Muscle of leg (tissue), 11 donors: ENCODE data around the gene PLAC1. TPM values are rescaled to one million over a fixed set of nuclear protein-coding genes. Genes with fewer than 3 reads are reported as not detected.

Experiments
- DNase-seq: peaks from one replicate; pipeline ENCODE4 v3.0.0; 2013
- H3K27ac ChIP-seq: one replicate; pipeline ENCODE4 v1.5.1; 2013; ENCODE audit warnings: mild to moderate bottlenecking, low read length, control low read depth
- H3K27me3 ChIP-seq: one replicate; pipeline ENCODE4 v1.6.1; 2013; ENCODE audit warnings: low read length; ENCODE audit not compliant: control insufficient read depth, insufficient read depth
- H3K36me3 ChIP-seq: one replicate; pipeline ENCODE4 v1.6.1; 2013; ENCODE audit warnings: low read length; ENCODE audit not compliant: control insufficient read depth, insufficient read depth
- H3K4me1 ChIP-seq: one replicate; pipeline ENCODE4 v1.6.1; 2013; ENCODE audit warnings: low read length; ENCODE audit not compliant: control insufficient read depth, insufficient read depth
- H3K4me3 ChIP-seq: one replicate; pipeline ENCODE4 v1.5.1; 2013; ENCODE audit warnings: low read length, control low read depth
- H3K9me3 ChIP-seq: replicated peaks from 2 replicates; pipeline ENCODE4 v1.6.1; 2013; ENCODE audit warnings: low read depth, low read length; ENCODE audit not compliant: control insufficient read depth
- WGBS: methylation state at CpG from one replicate; pipeline ENCODE4 v1.1.5; 2013; ENCODE audit warnings: missing lambda C conversion rate; ENCODE audit not compliant: insufficient coverage; 5-methylcytosine and 5-hydroxymethylcytosine counted together
- polyA plus RNA-seq, 8 donors: library from polyadenylated mRNA; unstranded; fragments of 120-200 nt; gene quantifications; one replicate each; pipeline versions ENCODE4 v1.2.1 to v1.2.3, GENCODE V29; 2013; ENCODE audit warnings: inconsistent platforms in 1 of 8, low replicate concordance in 1 of 8; ENCODE audit not compliant: insufficient read length in 8 of 8, insufficient read depth in 1 of 8
- total RNA-seq: library from RNA; stranded (reverse); fragments of 120-200 nt; gene quantifications from one replicate; pipeline ENCODE4 v1.2.4, GENCODE V29; 2013

The PLAC1 gene
- total and polyA plus RNA-seq, 9 donors: 1.4 to 2.7 (median 2.3) TPM

GRCh38 chrX:134672101-134672500 lies 13.8 kb upstream of the PLAC1 start:
- H3K27me3 ChIP-seq: peaks cover 16% of the 10 kb centered on the region
- WGBS: 40% methylated on average over 1 of the region's 4 CpGs
- peaks cover 15% of the 10 kb centered on the region for H3K4me1 ChIP-seq
- H3K27ac ChIP-seq: no peak overlapping the region
- DNase-seq: no peak
- no peaks in the 10 kb centered on the region for H3K9me3 ChIP-seq
- H3K4me3 ChIP-seq: no peak overlapping the region
- no peaks in the 10 kb centered on the region for H3K36me3 ChIP-seq

GRCh38 chrX:134671294-134671693 lies 13.0 kb upstream of the PLAC1 start:
- H3K27me3 ChIP-seq: peaks cover 14% of the 10 kb centered on the region
- H3K9me3 ChIP-seq: no peaks in the 10 kb centered on the region
- no CpG with 5 or more reads among the region's 6 CpGs for WGBS

GRCh38 chrX:134670134-134670924 lies 12.1 kb upstream of the PLAC1 start:
- H3K4me3 ChIP-seq: no peak overlapping the region
- peaks cover 13% of the 10 kb centered on the region for H3K4me1 ChIP-seq
- H3K27ac ChIP-seq: peak overlapping the region; percentile 11
- H3K36me3 ChIP-seq: no peaks in the 10 kb centered on the region
- peaks cover 21% of the 10 kb centered on the region for H3K27me3 ChIP-seq
- DNase-seq: peak; percentile 74
- WGBS: no CpG with 5 or more reads among the region's 1 CpG
- no peaks in the 10 kb centered on the region for H3K9me3 ChIP-seq

More at GRCh38 chrX:134671294-134671693, 13.0 kb upstream of the PLAC1 start:
- H3K27ac ChIP-seq: no peak overlapping the region
- H3K4me3 ChIP-seq: no peak overlapping the region
- H3K36me3 ChIP-seq: no peaks in the 10 kb centered on the region
- peaks cover 15% of the 10 kb centered on the region for H3K4me1 ChIP-seq
- no peak for DNase-seq

DNA sequence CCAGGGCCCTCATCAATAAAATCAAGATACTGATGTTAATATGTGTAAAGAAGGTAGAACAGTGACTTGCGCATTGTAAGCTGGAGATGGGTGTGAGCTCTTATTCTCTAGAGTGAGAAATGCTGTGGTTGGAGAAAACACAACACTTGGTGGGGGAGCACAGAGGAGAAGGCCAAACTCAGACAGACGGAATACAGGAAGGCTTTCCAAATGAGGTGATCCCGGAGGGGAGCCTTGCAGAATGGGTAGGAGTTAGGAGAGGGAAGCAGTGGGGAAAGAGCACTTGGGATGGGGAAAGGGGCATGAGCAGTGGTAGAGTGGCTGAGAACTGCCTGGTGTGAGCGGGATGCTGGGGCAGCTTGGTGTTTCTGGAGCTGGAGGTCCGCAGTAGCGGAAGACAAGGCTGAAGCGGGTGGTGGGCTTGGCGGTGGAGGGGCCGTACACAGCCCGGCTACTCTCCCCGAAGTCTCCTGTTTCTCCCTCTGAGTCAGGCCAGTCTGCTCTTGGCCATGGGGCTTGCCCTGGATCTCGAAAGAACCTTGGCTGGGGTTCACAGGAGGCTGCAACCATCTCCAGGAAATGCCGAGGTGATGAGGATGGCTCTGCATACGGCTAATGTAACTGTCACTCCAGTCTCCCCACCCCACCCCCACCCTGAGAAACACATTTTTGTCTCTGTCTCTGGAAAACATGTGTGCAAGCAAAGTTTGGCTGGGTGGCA lies 11.3 kb upstream of the PLAC1 start:
- no peaks in the 10 kb centered on the region for H3K36me3 ChIP-seq
- H3K27ac ChIP-seq: peak overlapping the region; percentile 43
- peak; percentile 87 for DNase-seq
- H3K4me1 ChIP-seq: peaks cover 13% of the 10 kb centered on the region
- WGBS: 60% methylated on average over 14 of the region's 14 CpGs
- H3K4me3 ChIP-seq: no peak overlapping the region
- peaks cover 17% of the 10 kb centered on the region for H3K27me3 ChIP-seq
- H3K9me3 ChIP-seq: no peaks in the 10 kb centered on the region

GRCh38 chrX:134664202-134664601 lies 5.9 kb upstream of the PLAC1 start:
- Histone ChIP-seq H3K4me3 (no peak overlapping the region), H3K4me1 (no peaks in the 10 kb centered on the region), H3K27ac (no peak overlapping the region), H3K36me3 (no peaks in the 10 kb centered on the region), H3K27me3 (peaks cover 24% of the 10 kb centered on the region), H3K9me3 (no peaks in the 10 kb centered on the region)
- 67% methylated on average over 1 of the region's 1 CpG for WGBS
- DNase-seq: no peak

DNA sequence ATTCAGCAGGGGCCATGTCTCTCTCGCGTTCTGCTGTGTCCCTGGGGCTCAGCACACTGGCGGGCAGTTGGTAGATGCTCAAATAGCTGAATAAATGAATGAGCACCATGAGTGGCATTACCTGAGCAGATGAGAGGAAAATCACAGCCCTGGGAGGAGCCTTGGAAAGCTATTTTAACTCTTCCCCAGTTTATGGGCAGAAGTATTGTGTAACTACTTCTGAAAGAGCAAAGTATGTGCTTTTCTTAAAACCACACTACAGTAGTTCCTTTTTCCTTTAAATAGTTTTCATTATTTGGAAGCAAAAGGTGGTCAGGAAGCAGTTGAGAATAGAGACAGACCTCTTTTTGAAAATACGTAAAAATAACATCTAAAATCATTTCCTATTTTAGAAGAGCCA lies 3.0 kb upstream of the PLAC1 start:
- Histone ChIP-seq H3K4me3 (no peak overlapping the region), H3K27ac (peak overlapping the region; percentile 30), H3K36me3 (no peaks in the 10 kb centered on the region), H3K4me1 (no peaks in the 10 kb centered on the region), H3K27me3 (peaks cover 18% of the 10 kb centered on the region), H3K9me3 (no peaks in the 10 kb centered on the region)
- DNase-seq: no peak
- whole genome bisulfite sequencing: 40% methylated on average over 2 of the region's 4 CpGs

GRCh38 chrX:134660627-134661026 lies 2.4 kb upstream of the PLAC1 start:
- H3K9me3 ChIP-seq: no peaks in the 10 kb centered on the region
- no peaks in the 10 kb centered on the region for H3K4me1 ChIP-seq
- H3K36me3 ChIP-seq: no peaks in the 10 kb centered on the region
- no peak overlapping the region for H3K27ac ChIP-seq
- H3K27me3 ChIP-seq: peaks cover 14% of the 10 kb centered on the region
- DNase-seq: no peak
- no CpG with 5 or more reads among the region's 1 CpG for WGBS
- H3K4me3 ChIP-seq: no peak overlapping the region

GRCh38 chrX:134659761-134660160 lies 1.5 kb upstream of the PLAC1 start:
- Histone ChIP-seq H3K27me3 (peaks cover 12% of the 10 kb centered on the region), H3K4me3 (no peak overlapping the region), H3K4me1 (no peaks in the 10 kb centered on the region), H3K27ac (no peak overlapping the region), H3K9me3 (no peaks in the 10 kb centered on the region), H3K36me3 (no peaks in the 10 kb centered on the region)
- no peak for DNase-seq
- no CpG with 5 or more reads among the region's 1 CpG for WGBS

- H3K27me3 ChIP-seq: peaks cover 14% of the 10 kb centered on the region
- H3K36me3 ChIP-seq: no peaks in the 10 kb centered on the region
- H3K4me3 ChIP-seq: no peak overlapping the region
- DNase-seq: no peak
- H3K27ac ChIP-seq: no peak overlapping the region
- no peaks in the 10 kb centered on the region for H3K4me1 ChIP-seq
- 50% methylated on average over 1 of the region's 1 CpG for WGBS
- no peaks in the 10 kb centered on the region for H3K9me3 ChIP-seq
Observed at GRCh38 chrX:134658760-134659023, 421 bp upstream of the PLAC1 start.

DNA sequence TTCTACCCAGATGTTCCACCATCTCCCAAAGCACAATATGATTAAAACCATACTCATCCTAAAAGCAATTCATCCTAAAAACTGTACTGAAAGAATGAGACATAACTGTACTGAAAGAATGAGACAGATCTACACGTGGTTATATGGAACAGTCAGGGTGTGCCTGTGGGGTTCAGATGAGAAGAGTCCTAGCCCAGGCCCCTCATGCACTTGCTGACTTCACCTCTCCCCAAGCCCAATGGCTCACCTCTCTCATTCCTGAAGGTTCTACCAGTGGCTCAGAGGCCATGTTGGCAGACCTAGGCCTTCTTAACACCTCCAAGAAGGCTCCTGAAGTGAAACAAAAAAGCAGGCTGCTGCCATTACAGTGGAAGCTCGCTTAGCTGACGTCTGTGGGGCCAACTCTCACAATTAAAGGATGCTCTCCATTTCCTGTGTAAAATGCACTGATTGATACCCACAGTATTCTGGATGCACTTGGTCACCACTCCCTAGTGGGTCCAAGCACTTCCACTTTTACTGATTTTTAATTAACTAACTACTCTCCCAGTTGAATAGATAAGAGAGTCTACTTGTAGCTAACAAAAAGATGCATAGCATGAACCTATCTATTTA lies 3.8 kb downstream of the PLAC1 start:
- H3K36me3 ChIP-seq: no peaks in the 10 kb centered on the region
- no peaks in the 10 kb centered on the region for H3K4me1 ChIP-seq
- peaks cover 25% of the 10 kb centered on the region for H3K27me3 ChIP-seq
- DNase-seq: no peak
- no peaks in the 10 kb centered on the region for H3K9me3 ChIP-seq
- WGBS: 69% methylated on average over 2 of the region's 3 CpGs
- H3K4me3 ChIP-seq: no peak overlapping the region
- H3K27ac ChIP-seq: no peak overlapping the region
